ENCODE measurements around the gene SUN1.

- TF ChIP-seq, protein P1, sequence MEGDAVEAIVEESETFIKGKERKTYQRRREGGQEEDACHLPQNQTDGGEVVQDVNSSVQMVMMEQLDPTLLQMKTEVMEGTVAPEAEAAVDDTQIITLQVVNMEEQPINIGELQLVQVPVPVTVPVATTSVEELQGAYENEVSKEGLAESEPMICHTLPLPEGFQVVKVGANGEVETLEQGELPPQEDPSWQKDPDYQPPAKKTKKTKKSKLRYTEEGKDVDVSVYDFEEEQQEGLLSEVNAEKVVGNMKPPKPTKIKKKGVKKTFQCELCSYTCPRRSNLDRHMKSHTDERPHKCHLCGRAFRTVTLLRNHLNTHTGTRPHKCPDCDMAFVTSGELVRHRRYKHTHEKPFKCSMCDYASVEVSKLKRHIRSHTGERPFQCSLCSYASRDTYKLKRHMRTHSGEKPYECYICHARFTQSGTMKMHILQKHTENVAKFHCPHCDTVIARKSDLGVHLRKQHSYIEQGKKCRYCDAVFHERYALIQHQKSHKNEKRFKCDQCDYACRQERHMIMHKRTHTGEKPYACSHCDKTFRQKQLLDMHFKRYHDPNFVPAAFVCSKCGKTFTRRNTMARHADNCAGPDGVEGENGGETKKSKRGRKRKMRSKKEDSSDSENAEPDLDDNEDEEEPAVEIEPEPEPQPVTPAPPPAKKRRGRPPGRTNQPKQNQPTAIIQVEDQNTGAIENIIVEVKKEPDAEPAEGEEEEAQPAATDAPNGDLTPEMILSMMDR (conservative IDR thresholded peaks at IDR 0.05; ENCODE audit: low read length), result no peak
- no peak for TF ChIP-seq EZH2phosphoT487 (IDR thresholded peaks at IDR 0.05; ENCODE audit: borderline replicate concordance, low read depth, low read length)
Observed at GRCh38 chr7:845091-845490, 12.8 kb downstream of the SUN1 start.
